Measurements from ENCODE around the gene UPK3A. TPM values are rescaled to one million over a fixed set of nuclear protein-coding genes. Genes with fewer than 3 reads are reported as not detected.

Gene UPK3A
- polyA plus RNA-seq, 4 donors = 0.22 to 11.5 (median 3.2) TPM

DNA sequence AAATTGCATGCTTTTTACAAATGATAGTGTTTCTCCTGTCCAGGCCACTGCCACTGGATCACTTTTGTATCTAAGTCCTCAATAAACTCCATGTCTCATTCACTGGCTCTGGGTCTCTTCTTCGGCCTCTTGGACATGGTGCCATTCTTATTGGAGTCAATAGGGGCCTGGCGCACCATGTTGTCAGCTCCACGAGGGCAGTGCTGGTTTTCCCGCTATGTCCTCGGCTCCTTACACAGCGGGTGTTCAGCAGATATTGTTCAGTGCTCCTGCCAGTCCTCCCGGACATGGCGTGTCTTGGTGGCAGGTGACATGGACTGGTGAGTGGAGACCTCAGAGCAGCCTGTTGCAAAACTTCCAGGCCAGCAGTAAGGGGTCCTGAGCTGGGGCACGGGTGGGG is 21.4 kb downstream of the UPK3A start:
- no peak for DNase-seq (ENCODE audit: low read depth in 4 of 4, low spot score in 3 of 4)

DNA sequence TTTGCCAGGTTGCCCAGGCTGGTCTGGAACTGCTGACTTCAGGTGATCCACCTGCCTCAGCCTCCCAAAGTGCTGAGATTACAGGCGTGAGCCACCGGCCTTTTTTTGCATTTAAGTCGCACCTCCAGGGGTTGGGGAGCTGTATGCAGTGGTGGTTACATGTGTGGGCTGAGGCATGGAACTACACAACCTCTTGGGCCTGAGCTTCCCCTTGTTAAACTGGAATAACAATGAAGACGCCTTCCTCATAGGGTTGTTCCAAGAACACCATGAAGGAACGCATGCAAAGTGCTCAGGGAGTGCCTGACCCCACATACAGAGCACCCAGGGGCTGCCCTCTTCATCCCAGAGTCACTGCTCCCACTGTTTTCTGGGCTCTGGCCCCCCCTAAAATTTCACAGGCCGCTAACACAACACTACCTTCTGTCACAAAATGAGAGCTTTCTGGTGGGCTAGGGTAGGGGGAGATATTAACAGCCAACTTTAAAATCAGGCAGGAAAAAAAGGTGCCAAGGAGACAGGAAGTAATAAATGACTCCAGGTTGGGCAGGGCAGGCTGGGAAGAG is 23.7 kb downstream of the UPK3A start:
- DNase-seq (ENCODE audit: low read depth in 4 of 4, low spot score in 3 of 4) = no peak

DNA sequence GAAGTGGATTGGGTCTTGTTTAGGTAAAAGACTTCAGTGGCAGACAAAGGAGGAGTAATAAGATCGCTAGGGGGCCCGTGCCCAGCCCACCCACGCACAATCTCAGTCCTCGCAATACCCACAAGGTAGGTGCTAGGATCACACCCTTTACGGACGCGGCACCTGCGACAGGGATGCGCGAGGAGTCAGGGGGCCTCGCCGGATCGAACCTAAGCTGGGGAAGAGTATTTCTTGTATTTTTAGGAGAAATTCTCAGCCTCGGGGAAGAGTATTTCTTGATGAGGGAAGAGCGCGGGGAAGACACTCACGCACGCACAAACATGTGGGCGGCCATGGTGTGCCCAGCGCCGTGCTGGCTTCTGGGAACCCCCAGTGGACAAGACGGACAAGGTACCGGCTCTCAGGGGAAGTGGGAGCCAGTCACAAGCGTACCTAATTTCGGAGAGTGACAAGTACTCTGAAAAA is 24.2 kb downstream of the UPK3A start:
- no peak for DNase-seq (ENCODE audit: low read depth in 4 of 4, low spot score in 3 of 4)

DNA sequence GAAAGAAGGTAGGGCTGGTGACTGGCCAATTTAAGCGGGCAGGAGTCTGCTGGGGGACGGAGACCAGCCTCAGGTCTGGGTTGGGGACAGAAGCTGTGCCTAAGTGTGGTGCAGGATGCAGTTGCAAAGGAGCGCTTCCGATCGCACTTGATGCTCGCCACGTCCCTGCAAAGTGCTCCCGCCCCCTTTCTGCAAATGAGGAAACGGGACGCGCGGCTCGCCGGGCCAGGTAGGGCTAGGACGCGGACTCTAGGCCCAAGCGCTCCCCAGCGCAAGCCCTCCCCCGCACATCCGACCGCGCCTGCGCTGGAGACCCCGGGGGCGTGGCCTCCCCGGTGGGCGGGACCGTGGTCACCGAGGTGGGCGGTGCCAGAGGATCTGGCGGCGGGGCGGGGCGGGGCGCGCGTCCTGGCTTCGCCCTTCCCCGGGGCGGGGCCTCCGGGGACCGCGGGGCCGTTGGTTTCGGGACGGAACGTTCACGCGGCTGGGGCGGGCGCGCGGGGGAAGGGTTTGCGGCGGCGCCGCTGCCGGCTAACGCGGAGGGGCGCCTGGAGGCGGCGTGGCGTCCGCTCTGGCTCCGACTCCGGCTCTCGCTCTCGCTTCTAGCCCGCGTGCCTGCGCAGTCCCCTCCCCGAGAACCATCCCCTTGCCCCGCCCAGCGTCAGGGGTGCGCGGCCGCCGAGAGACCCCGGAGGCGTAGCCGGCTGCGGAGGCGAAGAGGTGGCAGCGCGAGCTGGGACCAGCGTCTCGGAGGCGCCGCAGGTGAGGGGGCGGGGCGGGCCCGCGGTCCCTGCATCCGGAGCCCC is 24.9 kb downstream of the UPK3A start, which contains the start of gene FAM118A:
Gene FAM118A, plus strand, starts transcription at position 513 of the 806 bp plus-strand sequence. CDS start 12,446 bp downstream, outside the sequence.
- DNase-seq (ENCODE audit: low read depth in 4 of 4, low spot score in 3 of 4) = peak; percentile 84 to 89 (median 88)

DNA sequence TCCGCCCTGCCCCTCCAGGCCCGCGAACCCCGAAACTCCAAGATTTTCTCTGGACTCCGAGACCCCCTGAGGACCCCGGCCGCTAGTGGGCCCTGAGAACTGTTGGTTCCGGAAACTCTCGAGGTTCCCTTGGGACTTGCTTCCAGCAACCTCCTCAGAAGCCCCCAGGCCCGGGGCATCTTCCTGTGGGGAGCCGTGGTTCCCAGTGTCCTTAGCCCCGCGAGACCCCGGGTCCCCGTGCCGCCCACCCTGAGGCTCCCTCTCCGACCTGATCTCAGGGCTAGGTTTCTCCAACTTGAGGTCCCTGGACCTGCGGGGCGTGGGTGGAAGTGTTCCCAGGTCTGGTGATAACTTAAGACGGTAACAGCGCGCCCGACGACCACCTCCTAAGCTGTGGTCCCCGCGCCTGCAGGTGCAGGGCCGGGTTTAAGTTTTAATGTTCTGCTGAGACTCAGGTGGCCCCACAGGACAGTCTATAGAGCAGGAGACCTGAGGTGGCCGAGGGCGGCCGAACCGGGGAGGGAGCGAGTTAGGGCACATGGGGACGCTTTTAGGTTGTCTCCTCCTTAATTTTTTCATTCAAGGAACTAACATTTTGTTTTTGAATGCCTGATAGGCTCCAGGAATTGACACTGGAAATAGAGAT is 25.7 kb downstream of the UPK3A start:
- DNase-seq (ENCODE audit: low read depth in 4 of 4, low spot score in 3 of 4) = no peak

DNA sequence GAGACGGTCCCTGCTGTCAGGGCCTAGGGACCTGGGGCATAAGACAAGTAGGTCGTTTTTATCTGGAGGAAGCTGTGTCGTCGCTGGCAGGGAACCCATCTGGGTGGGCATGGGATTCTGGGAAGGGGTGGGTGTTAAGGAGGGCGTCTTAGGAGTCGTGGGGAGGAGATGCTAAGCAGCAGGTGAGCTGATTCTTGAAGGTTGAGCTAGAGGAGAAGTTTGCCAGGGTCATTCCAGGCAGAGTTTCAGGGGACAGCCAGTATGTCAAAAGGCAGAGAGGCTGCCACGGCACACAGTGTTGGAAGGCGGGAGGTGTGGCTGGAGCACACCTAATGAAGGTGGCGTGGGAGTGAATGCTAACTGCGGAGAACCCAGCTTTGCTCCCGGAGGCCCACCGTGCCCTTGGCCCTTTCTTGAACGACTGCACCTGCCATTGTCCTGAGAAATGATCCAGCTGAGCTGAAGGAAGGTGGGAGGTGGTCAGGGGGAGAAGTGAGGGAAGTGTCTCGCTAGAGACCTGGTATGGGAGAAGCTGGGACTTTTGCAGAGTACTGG is 26.3 kb downstream of the UPK3A start:
- no peak for DNase-seq (ENCODE audit: low read depth in 4 of 4, low spot score in 3 of 4)

DNA sequence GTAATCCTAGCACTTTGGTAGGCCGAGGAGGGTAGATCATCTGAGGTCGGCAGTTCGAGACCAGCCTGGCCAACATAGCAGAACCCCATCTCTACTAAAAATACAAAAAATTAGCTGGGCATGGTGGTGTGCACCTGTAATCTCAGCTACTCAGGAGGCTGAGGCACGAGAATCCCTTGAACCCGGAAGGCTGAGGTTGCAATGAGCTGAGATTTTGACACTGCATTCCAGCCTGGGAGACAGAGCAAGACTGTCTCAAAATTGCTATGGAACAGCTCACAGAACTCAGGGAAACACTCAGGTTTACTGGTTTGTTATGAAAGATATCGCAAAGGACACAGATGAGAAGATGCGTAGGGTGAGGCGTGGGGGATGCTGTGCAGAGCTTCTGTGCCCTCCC is 27.7 kb downstream of the UPK3A start:
- no peak for DNase-seq (ENCODE audit: low read depth in 4 of 4, low spot score in 3 of 4)

DNA sequence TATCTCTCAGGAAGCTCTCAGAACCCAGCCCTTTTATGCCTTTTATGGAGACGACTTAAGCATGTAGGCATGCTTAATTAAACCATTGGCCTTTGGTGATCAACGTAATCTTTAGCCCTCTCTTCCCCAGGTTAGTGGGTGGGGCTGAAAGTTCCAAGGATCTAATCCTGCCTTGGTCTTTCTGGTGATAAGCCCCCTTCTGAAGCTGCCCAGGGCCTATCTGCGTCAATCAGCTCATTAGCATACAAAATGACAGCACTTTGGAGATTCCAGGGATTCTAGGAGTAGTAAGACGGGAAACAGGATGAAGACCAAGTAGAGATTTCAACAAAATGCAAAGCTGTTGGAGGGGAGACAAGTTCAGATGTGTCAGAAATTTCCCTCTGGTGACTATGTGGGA is 28.1 kb downstream of the UPK3A start:
- DNase-seq (ENCODE audit: low read depth in 4 of 4, low spot score in 3 of 4) = no peak

DNA sequence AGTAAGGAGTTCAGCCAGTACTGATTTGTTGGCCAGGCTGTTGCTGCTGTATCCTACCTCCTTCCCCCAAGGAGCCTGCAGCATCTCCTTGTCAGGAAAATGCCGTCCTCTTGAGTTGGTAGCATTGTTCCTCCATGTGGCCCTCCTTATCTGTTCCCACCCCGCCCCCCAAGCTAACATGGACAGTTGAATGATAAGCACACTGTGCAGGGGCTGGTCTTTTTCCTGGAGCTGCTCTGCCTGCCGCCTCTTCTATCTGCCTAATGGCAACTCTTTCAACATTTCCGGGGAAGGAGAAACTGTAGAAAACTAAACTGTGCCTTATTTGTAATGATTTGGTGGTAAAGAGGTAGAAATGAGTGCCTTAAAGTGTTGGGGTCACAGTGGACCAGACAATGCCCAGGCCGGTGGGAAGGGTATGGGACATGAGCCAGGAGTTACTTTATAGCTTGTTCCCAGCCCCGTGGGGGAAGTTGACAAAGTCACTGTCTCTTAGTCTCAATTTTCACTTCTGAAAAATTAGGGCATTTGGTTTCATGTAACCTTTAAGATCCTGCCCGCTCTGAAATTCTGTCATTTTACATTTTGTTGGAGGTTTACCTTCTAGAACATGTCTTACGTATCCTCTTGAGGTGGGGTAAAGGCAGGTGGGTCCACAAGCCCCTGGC is 29.4 kb downstream of the UPK3A start:
- DNase-seq (ENCODE audit: low read depth in 4 of 4, low spot score in 3 of 4) = no peak

DNA sequence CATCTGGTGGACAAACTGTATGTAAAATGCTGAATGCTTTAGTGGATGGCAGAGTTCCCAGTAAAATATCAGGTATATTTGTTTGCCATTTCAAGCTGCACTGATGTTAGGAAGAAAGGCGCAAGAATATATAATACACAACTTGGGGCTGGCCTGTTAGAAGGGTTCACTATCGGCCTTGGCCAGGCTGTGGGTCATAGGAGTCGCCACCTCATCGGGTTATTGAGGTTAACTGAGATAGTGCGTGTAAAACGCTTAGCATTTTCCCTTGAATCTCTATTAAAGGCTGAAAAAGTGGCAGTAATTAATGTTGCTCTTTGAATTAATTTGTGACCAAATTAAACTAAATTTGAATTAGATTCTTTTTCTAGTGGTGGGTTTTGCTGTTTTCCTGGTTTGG is 30.0 kb downstream of the UPK3A start:
- DNase-seq (ENCODE audit: low read depth in 4 of 4, low spot score in 3 of 4) = no peak

DNA sequence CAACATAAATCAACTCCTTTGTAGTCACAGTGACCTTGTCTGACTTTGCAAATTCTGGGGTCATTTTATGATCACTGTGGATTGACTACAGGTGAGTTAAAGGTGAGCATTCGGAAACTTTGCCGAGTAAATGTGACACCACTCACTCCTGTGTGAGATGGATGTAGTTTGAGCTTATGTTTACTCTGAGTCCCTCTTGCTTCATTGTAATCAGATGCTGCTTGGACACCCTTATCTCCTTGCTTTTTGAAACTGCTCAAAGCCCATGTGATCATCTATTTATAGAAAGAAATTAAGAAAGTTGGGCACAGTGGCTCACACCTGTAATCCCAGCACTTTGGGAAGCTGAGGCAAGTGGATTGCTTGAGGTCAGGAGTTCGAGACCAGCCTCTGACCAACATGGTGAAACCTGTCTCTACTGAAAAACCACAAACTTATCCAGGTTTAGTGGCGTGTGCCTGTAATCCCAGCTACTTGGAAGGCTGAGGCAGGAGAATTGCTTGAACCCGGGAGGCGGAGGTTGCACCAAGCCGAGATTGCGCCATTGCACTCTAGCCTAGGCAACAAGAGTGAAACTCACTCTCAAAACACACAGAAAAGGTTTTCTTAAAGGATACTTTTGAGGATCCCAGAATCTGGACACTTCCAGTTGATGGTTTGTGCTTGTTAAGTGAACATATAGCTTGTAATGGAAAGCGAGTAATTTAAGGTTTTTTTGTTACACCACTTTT is 32.2 kb downstream of the UPK3A start:
- DNase-seq (ENCODE audit: low read depth in 4 of 4, low spot score in 3 of 4) = no peak

DNA sequence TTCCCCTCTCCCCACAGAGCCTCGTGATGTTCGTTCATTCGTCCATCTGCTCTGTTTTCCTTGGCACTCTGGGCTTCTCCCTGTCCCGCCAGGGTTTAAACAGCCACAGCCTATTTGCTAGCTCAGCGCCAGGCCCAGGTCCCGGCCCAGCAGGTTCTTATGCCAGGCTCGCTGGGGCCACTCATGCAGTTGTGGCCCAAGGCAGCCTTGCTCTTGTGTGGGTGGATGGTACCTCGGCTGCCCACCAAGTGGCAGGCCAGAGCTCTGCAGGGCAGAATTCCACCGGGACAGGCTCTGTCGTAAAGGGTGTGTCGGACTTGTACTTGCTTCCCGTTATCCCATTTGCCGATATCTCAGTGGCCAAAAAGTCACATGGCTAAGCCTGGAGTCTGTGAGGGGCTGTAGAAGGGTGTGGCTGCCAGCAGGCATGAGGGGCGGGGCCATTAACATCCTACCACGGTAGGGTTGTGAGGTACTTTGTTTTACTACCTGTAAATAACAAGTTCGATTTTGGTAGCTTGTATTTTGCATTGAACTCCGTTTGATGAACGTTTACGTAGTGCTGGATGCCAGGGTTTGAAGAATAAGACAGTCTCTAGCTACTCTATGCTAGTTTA is 32.9 kb downstream of the UPK3A start:
- no peak for DNase-seq (ENCODE audit: low read depth in 4 of 4, low spot score in 3 of 4)

DNA sequence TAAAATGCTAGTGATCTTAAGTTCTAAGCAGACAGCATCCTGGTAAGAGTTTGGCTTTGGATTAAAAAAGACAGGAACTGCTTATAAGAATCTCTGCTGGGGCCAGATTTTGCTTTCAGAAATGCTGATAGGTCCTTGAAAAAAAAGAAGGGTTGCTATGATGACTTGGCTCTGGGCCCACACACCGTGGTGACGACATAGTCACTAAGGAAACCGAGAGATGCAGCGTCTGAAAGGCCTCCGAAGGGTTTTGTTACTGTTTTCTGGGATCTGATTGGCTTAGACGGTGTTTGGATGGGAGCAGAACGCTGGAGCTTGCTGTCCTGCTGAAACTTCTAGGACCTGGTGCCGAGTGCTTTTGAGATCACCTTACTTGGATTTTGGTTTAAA is 33.4 kb downstream of the UPK3A start:
- peak in 3 of 4 donors; percentile 31 to 61 (median 45) for DNase-seq (ENCODE audit: low read depth in 4 of 4, low spot score in 3 of 4)

DNA sequence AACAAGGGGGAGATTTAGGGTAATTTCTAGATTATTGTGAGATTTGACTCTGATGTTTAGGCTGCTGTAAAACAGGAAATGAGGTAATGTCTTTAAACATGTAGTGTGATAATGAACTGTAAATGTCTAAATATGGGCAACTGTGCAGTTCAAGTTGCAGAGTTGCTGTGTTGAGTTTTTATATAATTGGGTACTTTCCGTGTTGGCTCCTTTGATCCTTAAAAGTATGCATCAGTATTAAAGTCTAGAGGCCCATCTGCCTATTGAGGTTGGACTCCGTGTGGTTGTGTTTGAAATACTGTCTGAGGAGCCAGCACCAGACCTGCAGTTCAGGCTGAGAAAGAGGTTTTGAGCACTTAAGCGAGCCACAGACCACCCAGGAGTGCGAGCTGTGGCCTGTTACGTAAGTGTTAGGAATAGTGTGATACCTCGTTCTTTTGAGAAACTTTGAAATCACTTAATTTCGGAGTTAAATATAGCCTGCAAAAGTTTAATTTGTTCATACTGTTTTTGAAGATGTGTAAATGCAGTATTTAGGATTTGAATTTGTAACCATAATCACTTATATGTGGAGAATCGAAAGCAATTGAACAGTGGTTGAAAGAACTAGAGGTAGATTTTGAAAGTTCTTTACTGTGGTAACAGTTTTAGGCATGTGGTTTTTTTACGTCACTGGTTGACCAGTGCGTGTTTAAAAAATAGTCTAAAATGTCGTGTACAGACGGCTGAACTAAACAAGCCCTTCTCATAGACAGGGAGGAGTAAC is 34.0 kb downstream of the UPK3A start:
- no peak for DNase-seq (ENCODE audit: low read depth in 4 of 4, low spot score in 3 of 4)

DNA sequence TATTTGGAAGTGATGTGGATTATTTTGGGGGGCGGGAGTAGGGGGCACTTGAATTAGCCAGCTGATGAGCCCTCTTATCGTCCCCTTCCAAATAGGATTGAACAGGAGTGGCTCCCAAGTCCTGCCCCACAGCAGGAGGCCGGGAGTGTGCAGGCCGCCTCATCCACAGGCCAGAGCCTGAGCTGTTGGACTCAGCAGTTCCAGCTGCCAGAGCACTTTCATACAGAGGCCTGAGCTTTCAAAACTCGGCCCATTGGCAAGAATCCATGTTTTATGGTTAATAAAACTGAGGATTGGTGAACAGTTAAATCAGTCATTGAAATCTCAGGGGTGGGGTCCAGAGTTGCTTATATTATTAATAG is 34.6 kb downstream of the UPK3A start:
- no peak for DNase-seq (ENCODE audit: low read depth in 4 of 4, low spot score in 3 of 4)

DNA sequence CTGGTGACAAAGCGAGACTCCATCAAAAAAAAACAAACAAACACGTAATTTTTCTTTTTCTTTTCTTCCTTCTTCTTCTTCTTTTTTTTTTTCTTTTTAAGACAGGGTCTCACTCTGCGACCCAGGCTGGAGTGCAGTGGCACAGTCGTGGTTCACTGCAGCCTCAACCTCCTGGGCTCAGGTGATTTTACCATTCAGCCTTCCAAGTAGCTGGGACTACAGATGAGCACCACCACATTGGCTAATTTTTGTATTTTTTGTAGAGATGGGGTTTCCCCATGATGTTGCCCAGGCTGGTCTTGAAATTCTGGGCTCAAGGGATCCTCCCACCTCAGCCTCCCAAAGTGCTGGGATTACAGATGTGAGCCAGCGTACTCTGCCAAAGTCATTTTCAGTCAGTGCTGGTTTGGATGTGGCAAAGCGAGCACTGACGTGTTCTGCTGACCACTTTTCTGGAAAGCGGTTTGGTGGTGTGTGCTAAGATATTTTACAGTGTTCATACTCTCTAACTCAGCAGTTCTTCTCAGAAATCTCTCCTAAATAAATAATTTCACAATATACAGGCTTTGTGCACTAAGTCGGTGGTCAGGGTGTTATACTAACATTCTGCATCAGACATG is 35.7 kb downstream of the UPK3A start:
- no peak for DNase-seq (ENCODE audit: low read depth in 4 of 4, low spot score in 3 of 4)

DNA sequence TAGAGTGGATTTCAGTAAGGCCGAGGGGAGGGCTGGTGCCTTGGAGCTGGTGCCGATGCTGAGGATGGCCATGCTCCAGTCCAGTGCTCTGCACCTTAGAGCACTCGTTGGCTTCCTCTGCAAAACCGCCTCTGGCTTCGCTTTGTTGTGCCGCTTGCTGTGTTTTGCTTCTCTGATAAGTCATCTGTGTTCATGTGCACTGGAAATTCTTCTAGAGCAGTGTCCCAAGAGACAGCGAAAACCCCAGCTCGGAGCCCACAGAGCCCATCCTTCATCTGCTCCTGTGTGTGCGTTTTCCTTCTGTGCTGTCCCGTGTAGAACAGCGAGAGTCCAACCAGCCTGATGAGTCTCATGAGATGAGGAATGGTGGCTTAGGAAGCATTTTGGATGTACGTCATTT is 37.1 kb downstream of the UPK3A start:
- no peak for DNase-seq (ENCODE audit: low read depth in 4 of 4, low spot score in 3 of 4)

DNA sequence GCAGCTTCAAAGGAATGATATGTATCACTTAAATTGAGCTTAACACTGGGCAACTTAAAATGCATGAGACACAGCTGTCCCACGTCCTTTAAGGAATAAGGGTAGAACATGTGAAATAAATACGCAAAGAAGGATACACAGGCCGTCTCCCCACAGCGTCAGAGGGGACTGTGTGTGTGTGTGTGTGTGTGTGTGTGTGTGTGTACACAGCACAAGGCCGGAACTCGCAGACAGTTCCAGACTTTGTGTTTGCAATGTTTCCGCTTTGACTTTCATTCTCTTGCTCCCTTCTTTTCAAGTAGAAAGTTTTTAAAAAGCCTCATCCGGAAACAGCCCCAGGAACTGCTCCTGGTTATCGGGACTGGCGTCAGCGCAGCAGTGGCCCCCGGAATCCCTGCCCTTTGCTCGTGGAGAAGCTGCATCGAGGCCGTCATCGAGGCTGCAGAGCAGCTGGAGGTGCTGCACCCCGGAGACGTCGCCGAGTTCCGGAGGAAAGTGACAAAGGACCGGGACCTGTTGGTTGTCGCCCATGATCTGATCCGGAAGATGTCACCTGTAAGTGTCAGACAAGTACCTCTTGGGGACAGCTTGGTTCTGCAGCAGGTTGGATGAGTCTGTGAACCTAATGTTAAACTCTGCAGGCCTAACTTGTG is 38.2 kb downstream of the UPK3A start:
- DNase-seq (ENCODE audit: low read depth in 4 of 4, low spot score in 3 of 4) = no peak

All from left renal pelvis (tissue), 4 donors.